HepG2 (cell line): ENCODE data around the gene PKP4. TPM values are rescaled to one million over a fixed set of nuclear protein-coding genes. Genes with fewer than 3 reads are reported as not detected.

Experiments
- CCAR2 ChIP-seq: fragments of 200-400 bp; formaldehyde crosslinking; optimal IDR thresholded peaks from 2 replicates; pipeline ENCODE3; 2018; ENCODE audit warnings: low read depth, mild to moderate bottlenecking, low read length, moderate library complexity
- DBP ChIP-seq: sonication (generic); formaldehyde crosslinking; IDR thresholded peaks from 2 replicates; pipeline ENCODE4 v1.4.0; 2020; ENCODE audit warnings: missing genetic modification reagents; ENCODE audit errors: not compliant biosample characterization
- E2F5 ChIP-seq: sonication (generic); formaldehyde crosslinking; conservative IDR thresholded peaks from 2 replicates; pipeline ENCODE4 v1.4.0; 2020; ENCODE audit warnings: missing genetic modification reagents
- ELF3 ChIP-seq: IDR thresholded peaks from 2 replicates; pipeline ENCODE4 v1.6.1; 2016; ENCODE audit warnings: missing genetic modification reagents, missing compliant biosample characterization
- ELF4 ChIP-seq: sonication (generic); formaldehyde crosslinking; IDR thresholded peaks from 2 replicates; pipeline ENCODE4 v1.5.0; 2020; ENCODE audit warnings: missing genetic modification reagents, mild to moderate bottlenecking, moderate library complexity, borderline replicate concordance
- GFI1 ChIP-seq: sonication (generic); formaldehyde crosslinking; IDR thresholded peaks from 2 replicates; pipeline ENCODE4 v1.5.0; 2020; ENCODE audit warnings: missing genetic modification reagents, mild to moderate bottlenecking, borderline replicate concordance
- GTF3A ChIP-seq: sonication (generic); formaldehyde crosslinking; conservative IDR thresholded peaks from 2 replicates; pipeline ENCODE4 v1.4.0; 2020; ENCODE audit warnings: mild to moderate bottlenecking, missing genetic modification reagents
- KDM1A ChIP-seq: IDR thresholded peaks from 2 replicates; pipeline ENCODE4 v1.6.1; 2016; ENCODE audit warnings: missing compliant biosample characterization
- MIER2 ChIP-seq: IDR thresholded peaks from 2 replicates; pipeline ENCODE4 v1.6.1; 2016; ENCODE audit warnings: missing biosample characterization, missing genetic modification reagents
- NR2C2 ChIP-seq: sonication (generic); formaldehyde crosslinking; IDR thresholded peaks from 2 replicates; pipeline ENCODE4 v1.4.0; 2020; ENCODE audit warnings: missing genetic modification reagents, mild to moderate bottlenecking, moderate library complexity, borderline replicate concordance
- POGK ChIP-seq: sonication (generic); formaldehyde crosslinking; conservative IDR thresholded peaks from 2 replicates; pipeline ENCODE4 v1.8.0; 2022; ENCODE audit warnings: mild to moderate bottlenecking, moderate library complexity, missing genetic modification reagents
- POLR2G ChIP-seq: fragments of 200-400 bp; formaldehyde crosslinking; IDR thresholded peaks from 2 replicates; pipeline ENCODE4 v1.6.1; 2018; ENCODE audit warnings: mild to moderate bottlenecking, low read depth, low read length, moderate library complexity
- SIN3B ChIP-seq: fragments of 150-350 bp; IDR thresholded peaks from 2 replicates; pipeline ENCODE4 v1.6.1; 2014; ENCODE audit warnings: low read length
- SP4 ChIP-seq: sonication (generic); formaldehyde crosslinking; IDR thresholded peaks from 2 replicates; pipeline ENCODE4 v1.8.1; 2023; ENCODE audit warnings: mild to moderate bottlenecking, missing genetic modification reagents
- SUZ12 ChIP-seq: fragments of 150-350 bp; IDR thresholded peaks from 2 replicates; pipeline ENCODE4 v1.6.1; 2014; ENCODE audit warnings: low read depth, low read length
- TBP ChIP-seq: sonication (generic); formaldehyde crosslinking; IDR thresholded peaks from 2 replicates; pipeline ENCODE4 v1.5.0; 2020; ENCODE audit warnings: missing genetic modification reagents
- U2AF2 ChIP-seq: fragments of 200-400 bp; formaldehyde crosslinking; IDR thresholded peaks from 2 replicates; pipeline ENCODE4 v1.6.1; 2017; ENCODE audit warnings: low read depth, mild to moderate bottlenecking, low read length
- USF2 ChIP-seq, 2 experiments: sonication (generic) in 1 of 2; formaldehyde crosslinking in 1 of 2; IDR thresholded peaks; 2 replicates each; pipeline versions ENCODE4 v1.5.1 to v1.6.1; 2011 to 2020; ENCODE audit warnings: borderline replicate concordance in 1 of 2, low read depth in 1 of 2, low read length in 1 of 2, mild to moderate bottlenecking in 1 of 2, missing genetic modification reagents in 1 of 2, moderate library complexity in 1 of 2
- ZBTB3 ChIP-seq: sonication (generic); formaldehyde crosslinking; IDR thresholded peaks from 2 replicates; pipeline ENCODE4 v1.4.0; 2020; ENCODE audit warnings: low read depth, mild to moderate bottlenecking, moderate library complexity, missing genetic modification reagents, borderline replicate concordance
- ZBTB44 ChIP-seq: sonication (generic); formaldehyde crosslinking; IDR thresholded peaks from 2 replicates; pipeline ENCODE4 v1.4.0; 2020; ENCODE audit warnings: missing genetic modification reagents
- ZC3H4 ChIP-seq: sonication (generic); formaldehyde crosslinking; IDR thresholded peaks from 2 replicates; pipeline ENCODE4 v1.4.0; 2020; ENCODE audit warnings: missing genetic modification reagents, borderline replicate concordance
- ZSCAN22 ChIP-seq: sonication (generic); formaldehyde crosslinking; IDR thresholded peaks from 2 replicates; pipeline ENCODE4 v1.4.0; 2020; ENCODE audit warnings: mild to moderate bottlenecking, missing genetic modification reagents
- polyA plus RNA-seq, 8 experiments: library from polyadenylated mRNA; depleted of rRNA in 3 of 8; stranded (reverse) in 7 of 8; unstranded in 1 of 8; fragments of >200 nt; fragmentation: Illumina TruSeq in 4 of 8; extraction: Trizol in 4 of 8; gene quantifications; 2 replicates each; pipeline versions ENCODE4 v1.2.1 to v1.2.3, GENCODE V29; 2011 to 2016; ENCODE audit warnings: low read depth in 4 of 8, missing spikeins in 1 of 8, mixed read lengths in 1 of 8; ENCODE audit not compliant: insufficient read depth in 1 of 8
- total RNA-seq, 5 experiments: library from RNA; depleted of rRNA; stranded (reverse); fragments of >200 nt; fragmentation: Illumina TruSeq; extraction: Trizol; gene quantifications; 2 replicates each; pipeline ENCODE4 v1.2.3, GENCODE V29; 2016; ENCODE audit warnings: low read depth in 1 of 5

PKP4 gene
- total and polyA plus RNA-seq, 2 of the 13 experiments (the other 11 are each of a cell fraction or from before 2014, with no cell fraction given), result 80.9 to 90.5 TPM

GRCh38 chr2:158723921-158724802 is 267.4 kb downstream of the PKP4 start (continued):
- TF ChIP-seq ZC3H4 (no peak), KDM1A (CRISPR knock-in tag) (no peak), E2F5 (CRISPR knock-in tag) (no peak), SIN3B (no peak), GFI1 (CRISPR knock-in tag) (no peak), ZSCAN22 (CRISPR knock-in tag) (no peak), ELF3 (CRISPR knock-in tag) (peak; percentile 35; the same call in 1 of the 2 replicates), ZBTB3 (CRISPR knock-in tag) (no peak; the same call in 1 of the 2 replicates), SP4 (CRISPR knock-in tag) (peak; percentile 21; the same call in 1 of the 2 replicates), TBP (CRISPR knock-in tag) (no peak), POLR2G (no peak), MIER2 (no peak), NR2C2 (CRISPR knock-in tag) (no peak; the same call in 1 of the 2 replicates), USF2 (IDR thresholded peaks at IDR 0.05; ENCODE audit: low read depth, low read length) (no peak), USF2 (CRISPR knock-in tag; IDR thresholded peaks at IDR 0.05; ENCODE audit: borderline replicate concordance) (no peak), ELF4 (CRISPR knock-in tag) (no peak), DBP (CRISPR knock-in tag) (no peak), POGK (no peak), ZBTB44 (CRISPR knock-in tag) (no peak), SUZ12 (no peak; the same call in 1 of the 2 replicates), CCAR2 (no peak), GTF3A (no peak), U2AF2 (no peak)
